GM23338 (cell line): ENCODE data around the gene ARHGEF40. TPM values are rescaled to one million over a fixed set of nuclear protein-coding genes. Genes with fewer than 3 reads are reported as not detected.

ENCODE experiments used
- ATAC-seq: fragments of 200-7000 bp; cut with Tn5 transposase; 3 replicates; pipeline ENCODE4 v1.9.1; 2020
- DNase-seq: peaks from one replicate; pipeline ENCODE4 v3.0.0-alpha.2; 2015; ENCODE audit warnings: low spot score
- H2AFZ ChIP-seq: fragments of 200-600 bp; sonication (generic); 2 replicates; pipeline ENCODE4 v1.8.0; 2016; ENCODE audit warnings: antibody characterized with exemption, mild to moderate bottlenecking, moderate library complexity
- H3F3A ChIP-seq: fragments of 200-600 bp; sonication (generic); replicated peaks from 2 replicates; pipeline ENCODE4 v1.8.0; 2017; ENCODE audit warnings: antibody characterized with exemption, mixed run types, low read depth
- H3K27ac ChIP-seq: fragments of 200-600 bp; sonication (generic); 2 replicates; pipeline ENCODE4 v1.6.1; 2016; ENCODE audit warnings: low read depth
- H3K27me3 ChIP-seq: fragments of 200-600 bp; sonication (generic); 2 replicates; pipeline ENCODE4 v1.8.0; 2016; ENCODE audit warnings: mild to moderate bottlenecking, mixed run types, moderate library complexity; ENCODE audit not compliant: insufficient read depth
- H3K36me3 ChIP-seq: fragments of 200-600 bp; sonication (generic); 2 replicates; pipeline ENCODE4 v1.8.0; 2016; ENCODE audit warnings: mild to moderate bottlenecking; ENCODE audit not compliant: insufficient read depth
- H3K4me1 ChIP-seq: fragments of 200-600 bp; sonication (generic); 2 replicates; pipeline ENCODE4 v1.8.0; 2016; ENCODE audit warnings: mild to moderate bottlenecking, moderate library complexity; ENCODE audit not compliant: insufficient read depth
- H3K4me2 ChIP-seq: fragments of 200-600 bp; sonication (generic); 2 replicates; pipeline ENCODE4 v1.7.1; 2017; ENCODE audit warnings: mixed run types
- H3K4me3 ChIP-seq: fragments of 200-600 bp; sonication (generic); 2 replicates; pipeline ENCODE4 v1.6.1; 2016; ENCODE audit warnings: mixed run types
- H3K79me2 ChIP-seq: fragments of 200-600 bp; sonication (generic); replicated peaks from 2 replicates; pipeline ENCODE4 v1.8.0; 2017; ENCODE audit warnings: mild to moderate bottlenecking; ENCODE audit not compliant: insufficient read depth
- H3K9me2 ChIP-seq: fragments of 200-600 bp; sonication (generic); 2 replicates; pipeline ENCODE4 v1.8.0; 2017; ENCODE audit not compliant: insufficient read depth
- H4K20me1 ChIP-seq: fragments of 200-600 bp; sonication (generic); replicated peaks from 2 replicates; pipeline ENCODE4 v1.8.0; 2017; ENCODE audit warnings: mild to moderate bottlenecking; ENCODE audit not compliant: insufficient read depth
- H3K27ac Mint-ChIP-seq: 2 replicates; pipeline ENCODE4 v1.8.0; 2020; ENCODE audit warnings: inconsistent platforms, mild to moderate bottlenecking, moderate library complexity, mixed read lengths
- H3K27me3 Mint-ChIP-seq: 3 replicates; pipeline ENCODE4 v1.8.0; 2022; ENCODE audit warnings: low read depth, mild to moderate bottlenecking, moderate library complexity, mixed read lengths, inconsistent platforms; ENCODE audit not compliant: insufficient read depth, poor library complexity
- H3K36me3 Mint-ChIP-seq: 3 replicates; pipeline ENCODE4 v1.8.0; 2021; ENCODE audit warnings: low read depth, mild to moderate bottlenecking, inconsistent platforms, moderate library complexity, mixed read lengths
- H3K4me1 Mint-ChIP-seq: 3 replicates; pipeline ENCODE4 v1.8.0; 2020; ENCODE audit warnings: mild to moderate bottlenecking, inconsistent platforms, mixed read lengths
- H3K4me3 Mint-ChIP-seq: 3 replicates; pipeline ENCODE4 v1.8.0; 2021; ENCODE audit warnings: moderate library complexity, mild to moderate bottlenecking, inconsistent platforms, mixed read lengths
- H3K9me3 Mint-ChIP-seq: 3 replicates; pipeline ENCODE4 v1.8.0; 2020; ENCODE audit warnings: moderate library complexity, mild to moderate bottlenecking, inconsistent platforms, mixed read lengths
- CREB1 ChIP-seq: fragments of 250-450 bp; sonication (Bioruptor Pico); IDR thresholded peaks from 2 replicates; pipeline ENCODE4 v1.5.0; 2020; ENCODE audit warnings: low read depth, mild to moderate bottlenecking, moderate library complexity
- EZH2 ChIP-seq: fragments of 200-600 bp; sonication (generic); IDR thresholded peaks from one replicate; pipeline ENCODE4 v1.8.0; 2017; ENCODE audit warnings: antibody characterized with exemption, mild to moderate bottlenecking, low read depth; ENCODE audit not compliant: unreplicated experiment
- EZH2phosphoT487 ChIP-seq: fragments of 200-600 bp; sonication (generic); IDR thresholded peaks from one replicate; pipeline ENCODE4 v1.8.1; 2018; ENCODE audit warnings: antibody characterized with exemption; ENCODE audit not compliant: unreplicated experiment
- JUNB ChIP-seq: IDR thresholded peaks from one replicate; pipeline ENCODE4 v1.6.1; 2016; ENCODE audit warnings: antibody characterized with exemption; ENCODE audit not compliant: unreplicated experiment
- POLR2AphosphoS5 ChIP-seq: IDR thresholded peaks from 2 replicates; pipeline ENCODE4 v1.6.1; 2016; ENCODE audit warnings: antibody characterized with exemption, low read depth
- STAT1 ChIP-seq: IDR thresholded peaks from one replicate; pipeline ENCODE4 v1.6.1; 2016; ENCODE audit warnings: antibody characterized with exemption; ENCODE audit not compliant: unreplicated experiment
- ZNF114 ChIP-seq: fragments of 250-450 bp; sonication (Bioruptor Pico); IDR thresholded peaks from 2 replicates; pipeline ENCODE4 v1.5.0; 2020; ENCODE audit warnings: mild to moderate bottlenecking, moderate library complexity
- ZNF331 ChIP-seq: fragments of 250-450 bp; sonication (Bioruptor Pico); IDR thresholded peaks from 2 replicates; pipeline ENCODE4 v1.5.0; 2020; ENCODE audit warnings: low read depth, mild to moderate bottlenecking, moderate library complexity
- polyA plus RNA-seq: library from polyadenylated mRNA; unstranded; fragments of >200 nt; fragmentation: Nextera tagmentation; extraction: Ambion mirVana; gene quantifications from 2 replicates; pipeline ENCODE4 v1.2.1, GENCODE V29; 2016
- total RNA-seq: library from RNA; depleted of rRNA; stranded (reverse); fragments of >200 nt; shearing (Covaris generic); gene quantifications from 2 replicates; pipeline ENCODE4 v1.2.3, GENCODE V29; 2014
- TF ChIP-seq, protein P1 (sequence below): fragments of 250-450 bp; sonication (Bioruptor Pico); IDR thresholded peaks from 2 replicates; pipeline ENCODE4 v1.5.0; 2020; ENCODE audit warnings: mild to moderate bottlenecking, moderate library complexity
- TF ChIP-seq, protein P2 (sequence below): IDR thresholded peaks from one replicate; pipeline ENCODE4 v1.6.1; 2018; ENCODE audit warnings: antibody characterized with exemption; ENCODE audit not compliant: unreplicated experiment
- TF ChIP-seq, protein P3 (sequence below): IDR thresholded peaks from 2 replicates; pipeline ENCODE4 v1.6.1; 2016; ENCODE audit warnings: antibody characterized with exemption
- TF ChIP-seq, protein P4 (sequence below), 2 experiments: fragments of 200-600 bp in 1 of 2; sonication (generic) in 1 of 2; conservative IDR thresholded peaks; 2 replicates each; pipeline versions ENCODE4 v1.5.1 to v1.6.1; 2016 to 2017; ENCODE audit warnings: antibody characterized with exemption in 2 of 2, low read depth in 2 of 2, mild to moderate bottlenecking in 2 of 2, moderate library complexity in 1 of 2

ARHGEF40 gene
- total and polyA plus RNA-seq, 2 experiments from 2014 or later: 17.7 to 44.6 TPM

DNA sequence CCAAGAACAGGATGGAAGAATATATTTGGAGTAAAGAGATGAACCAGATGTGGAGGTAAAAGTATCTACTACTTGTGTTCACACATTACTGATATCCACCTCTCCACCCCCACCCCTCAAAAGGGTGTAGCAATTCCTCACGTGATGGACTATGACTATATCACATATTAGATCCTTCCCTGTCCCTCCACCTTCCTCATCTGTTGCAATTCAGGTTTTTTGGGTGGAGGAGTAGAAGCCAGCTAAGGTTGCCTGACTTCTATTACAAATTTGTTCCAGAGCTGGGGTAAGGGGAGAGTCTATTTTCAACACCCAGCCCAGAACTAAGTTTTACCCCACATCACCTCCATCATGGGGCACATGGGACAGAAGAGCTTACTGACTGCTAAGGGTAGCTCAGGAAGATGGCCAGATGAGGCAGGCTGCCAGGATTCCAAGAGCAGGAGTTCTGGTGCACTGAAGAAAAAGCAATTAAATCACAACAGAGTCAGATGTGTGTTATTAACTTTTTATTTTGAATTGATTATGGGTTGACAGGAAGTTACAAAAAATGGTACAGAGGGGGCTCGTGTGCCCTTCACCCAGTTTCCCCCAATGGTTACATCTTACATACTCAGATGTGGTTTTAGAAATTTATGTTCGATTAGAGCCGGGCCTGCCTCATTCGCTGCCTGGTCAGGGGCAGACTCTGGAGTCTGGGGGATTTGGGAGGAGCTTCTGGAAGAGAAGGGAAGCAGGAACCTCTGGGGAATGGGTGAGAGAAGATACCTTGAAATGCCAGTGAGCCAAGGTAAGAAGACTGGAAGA lies 37.6 kb upstream of the ARHGEF40 start:
- Mint-ChIP-seq H3K36me3 (no peaks in the 10 kb centered on the region), H3K4me3 (no peak overlapping the region; the same call in 2 of the 3 replicates), H3K9me3 (no peaks in the 10 kb centered on the region), H3K4me1 (peaks cover under 1% of the 10 kb centered on the region; the same call in 2 of the 3 replicates), H3K27me3 (peaks cover 11% of the 10 kb centered on the region), H3K27ac (no peak overlapping the region)
- peaks cover 6% of the 10 kb centered on the region; the same call in 1 of the 2 replicates for H3K9me2 ChIP-seq
- H3K27me3 ChIP-seq: no peaks in the 10 kb centered on the region
- H3K79me2 ChIP-seq: no peaks in the 10 kb centered on the region
- DNase-seq (no peak), ATAC-seq (no peak)
- no peaks in the 10 kb centered on the region for H4K20me1 ChIP-seq
- H3K36me3 ChIP-seq: no peaks in the 10 kb centered on the region
- H3F3A ChIP-seq: no peaks in the 10 kb centered on the region
- H3K4me3 ChIP-seq: no peak overlapping the region
- no peak overlapping the region for H3K27ac ChIP-seq
- no peak overlapping the region for H2AFZ ChIP-seq
- H3K4me1 ChIP-seq: no peaks in the 10 kb centered on the region
- H3K4me2 ChIP-seq: no peak overlapping the region
- TF ChIP-seq, protein P1, sequence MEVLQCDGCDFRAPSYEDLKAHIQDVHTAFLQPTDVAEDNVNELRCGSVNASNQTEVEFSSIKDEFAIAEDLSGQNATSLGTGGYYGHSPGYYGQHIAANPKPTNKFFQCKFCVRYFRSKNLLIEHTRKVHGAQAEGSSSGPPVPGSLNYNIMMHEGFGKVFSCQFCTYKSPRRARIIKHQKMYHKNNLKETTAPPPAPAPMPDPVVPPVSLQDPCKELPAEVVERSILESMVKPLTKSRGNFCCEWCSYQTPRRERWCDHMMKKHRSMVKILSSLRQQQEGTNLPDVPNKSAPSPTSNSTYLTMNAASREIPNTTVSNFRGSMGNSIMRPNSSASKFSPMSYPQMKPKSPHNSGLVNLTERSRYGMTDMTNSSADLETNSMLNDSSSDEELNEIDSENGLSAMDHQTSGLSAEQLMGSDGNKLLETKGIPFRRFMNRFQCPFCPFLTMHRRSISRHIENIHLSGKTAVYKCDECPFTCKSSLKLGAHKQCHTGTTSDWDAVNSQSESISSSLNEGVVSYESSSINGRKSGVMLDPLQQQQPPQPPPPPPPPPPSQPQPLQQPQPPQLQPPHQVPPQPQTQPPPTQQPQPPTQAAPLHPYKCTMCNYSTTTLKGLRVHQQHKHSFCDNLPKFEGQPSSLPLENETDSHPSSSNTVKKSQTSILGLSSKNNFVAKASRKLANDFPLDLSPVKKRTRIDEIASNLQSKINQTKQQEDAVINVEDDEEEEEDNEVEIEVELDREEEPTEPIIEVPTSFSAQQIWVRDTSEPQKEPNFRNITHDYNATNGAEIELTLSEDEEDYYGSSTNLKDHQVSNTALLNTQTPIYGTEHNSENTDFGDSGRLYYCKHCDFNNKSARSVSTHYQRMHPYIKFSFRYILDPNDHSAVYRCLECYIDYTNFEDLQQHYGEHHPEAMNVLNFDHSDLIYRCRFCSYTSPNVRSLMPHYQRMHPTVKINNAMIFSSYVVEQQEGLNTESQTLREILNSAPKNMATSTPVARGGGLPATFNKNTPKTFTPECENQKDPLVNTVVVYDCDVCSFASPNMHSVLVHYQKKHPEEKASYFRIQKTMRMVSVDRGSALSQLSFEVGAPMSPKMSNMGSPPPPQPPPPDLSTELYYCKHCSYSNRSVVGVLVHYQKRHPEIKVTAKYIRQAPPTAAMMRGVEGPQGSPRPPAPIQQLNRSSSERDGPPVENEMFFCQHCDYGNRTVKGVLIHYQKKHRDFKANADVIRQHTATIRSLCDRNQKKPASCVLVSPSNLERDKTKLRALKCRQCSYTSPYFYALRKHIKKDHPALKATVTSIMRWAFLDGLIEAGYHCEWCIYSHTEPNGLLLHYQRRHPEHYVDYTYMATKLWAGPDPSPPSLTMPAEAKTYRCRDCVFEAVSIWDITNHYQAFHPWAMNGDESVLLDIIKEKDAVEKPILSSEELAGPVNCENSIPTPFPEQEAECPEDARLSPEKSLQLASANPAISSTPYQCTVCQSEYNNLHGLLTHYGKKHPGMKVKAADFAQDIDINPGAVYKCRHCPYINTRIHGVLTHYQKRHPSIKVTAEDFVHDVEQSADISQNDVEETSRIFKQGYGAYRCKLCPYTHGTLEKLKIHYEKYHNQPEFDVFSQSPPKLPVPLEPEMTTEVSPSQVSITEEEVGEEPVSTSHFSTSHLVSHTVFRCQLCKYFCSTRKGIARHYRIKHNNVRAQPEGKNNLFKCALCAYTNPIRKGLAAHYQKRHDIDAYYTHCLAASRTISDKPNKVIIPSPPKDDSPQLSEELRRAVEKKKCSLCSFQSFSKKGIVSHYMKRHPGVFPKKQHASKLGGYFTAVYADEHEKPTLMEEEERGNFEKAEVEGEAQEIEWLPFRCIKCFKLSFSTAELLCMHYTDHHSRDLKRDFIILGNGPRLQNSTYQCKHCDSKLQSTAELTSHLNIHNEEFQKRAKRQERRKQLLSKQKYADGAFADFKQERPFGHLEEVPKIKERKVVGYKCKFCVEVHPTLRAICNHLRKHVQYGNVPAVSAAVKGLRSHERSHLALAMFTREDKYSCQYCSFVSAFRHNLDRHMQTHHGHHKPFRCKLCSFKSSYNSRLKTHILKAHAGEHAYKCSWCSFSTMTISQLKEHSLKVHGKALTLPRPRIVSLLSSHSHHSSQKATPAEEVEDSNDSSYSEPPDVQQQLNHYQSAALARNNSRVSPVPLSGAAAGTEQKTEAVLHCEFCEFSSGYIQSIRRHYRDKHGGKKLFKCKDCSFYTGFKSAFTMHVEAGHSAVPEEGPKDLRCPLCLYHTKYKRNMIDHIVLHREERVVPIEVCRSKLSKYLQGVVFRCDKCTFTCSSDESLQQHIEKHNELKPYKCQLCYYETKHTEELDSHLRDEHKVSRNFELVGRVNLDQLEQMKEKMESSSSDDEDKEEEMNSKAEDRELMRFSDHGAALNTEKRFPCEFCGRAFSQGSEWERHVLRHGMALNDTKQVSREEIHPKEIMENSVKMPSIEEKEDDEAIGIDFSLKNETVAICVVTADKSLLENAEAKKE (CRISPR knock-in tag): no peak
- TF ChIP-seq EZH2 (no peak), ZNF114 (CRISPR knock-in tag) (no peak), EZH2phosphoT487 (no peak), CREB1 (no peak), JUNB (no peak), STAT1 (no peak), ZNF331 (CRISPR knock-in tag) (no peak), POLR2AphosphoS5 (no peak)
- TF ChIP-seq, protein P2, sequence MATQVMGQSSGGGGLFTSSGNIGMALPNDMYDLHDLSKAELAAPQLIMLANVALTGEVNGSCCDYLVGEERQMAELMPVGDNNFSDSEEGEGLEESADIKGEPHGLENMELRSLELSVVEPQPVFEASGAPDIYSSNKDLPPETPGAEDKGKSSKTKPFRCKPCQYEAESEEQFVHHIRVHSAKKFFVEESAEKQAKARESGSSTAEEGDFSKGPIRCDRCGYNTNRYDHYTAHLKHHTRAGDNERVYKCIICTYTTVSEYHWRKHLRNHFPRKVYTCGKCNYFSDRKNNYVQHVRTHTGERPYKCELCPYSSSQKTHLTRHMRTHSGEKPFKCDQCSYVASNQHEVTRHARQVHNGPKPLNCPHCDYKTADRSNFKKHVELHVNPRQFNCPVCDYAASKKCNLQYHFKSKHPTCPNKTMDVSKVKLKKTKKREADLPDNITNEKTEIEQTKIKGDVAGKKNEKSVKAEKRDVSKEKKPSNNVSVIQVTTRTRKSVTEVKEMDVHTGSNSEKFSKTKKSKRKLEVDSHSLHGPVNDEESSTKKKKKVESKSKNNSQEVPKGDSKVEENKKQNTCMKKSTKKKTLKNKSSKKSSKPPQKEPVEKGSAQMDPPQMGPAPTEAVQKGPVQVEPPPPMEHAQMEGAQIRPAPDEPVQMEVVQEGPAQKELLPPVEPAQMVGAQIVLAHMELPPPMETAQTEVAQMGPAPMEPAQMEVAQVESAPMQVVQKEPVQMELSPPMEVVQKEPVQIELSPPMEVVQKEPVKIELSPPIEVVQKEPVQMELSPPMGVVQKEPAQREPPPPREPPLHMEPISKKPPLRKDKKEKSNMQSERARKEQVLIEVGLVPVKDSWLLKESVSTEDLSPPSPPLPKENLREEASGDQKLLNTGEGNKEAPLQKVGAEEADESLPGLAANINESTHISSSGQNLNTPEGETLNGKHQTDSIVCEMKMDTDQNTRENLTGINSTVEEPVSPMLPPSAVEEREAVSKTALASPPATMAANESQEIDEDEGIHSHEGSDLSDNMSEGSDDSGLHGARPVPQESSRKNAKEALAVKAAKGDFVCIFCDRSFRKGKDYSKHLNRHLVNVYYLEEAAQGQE: no peak
- TF ChIP-seq, protein P3, sequence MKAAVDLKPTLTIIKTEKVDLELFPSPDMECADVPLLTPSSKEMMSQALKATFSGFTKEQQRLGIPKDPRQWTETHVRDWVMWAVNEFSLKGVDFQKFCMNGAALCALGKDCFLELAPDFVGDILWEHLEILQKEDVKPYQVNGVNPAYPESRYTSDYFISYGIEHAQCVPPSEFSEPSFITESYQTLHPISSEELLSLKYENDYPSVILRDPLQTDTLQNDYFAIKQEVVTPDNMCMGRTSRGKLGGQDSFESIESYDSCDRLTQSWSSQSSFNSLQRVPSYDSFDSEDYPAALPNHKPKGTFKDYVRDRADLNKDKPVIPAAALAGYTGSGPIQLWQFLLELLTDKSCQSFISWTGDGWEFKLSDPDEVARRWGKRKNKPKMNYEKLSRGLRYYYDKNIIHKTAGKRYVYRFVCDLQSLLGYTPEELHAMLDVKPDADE: no peak
- TF ChIP-seq, protein P4, sequence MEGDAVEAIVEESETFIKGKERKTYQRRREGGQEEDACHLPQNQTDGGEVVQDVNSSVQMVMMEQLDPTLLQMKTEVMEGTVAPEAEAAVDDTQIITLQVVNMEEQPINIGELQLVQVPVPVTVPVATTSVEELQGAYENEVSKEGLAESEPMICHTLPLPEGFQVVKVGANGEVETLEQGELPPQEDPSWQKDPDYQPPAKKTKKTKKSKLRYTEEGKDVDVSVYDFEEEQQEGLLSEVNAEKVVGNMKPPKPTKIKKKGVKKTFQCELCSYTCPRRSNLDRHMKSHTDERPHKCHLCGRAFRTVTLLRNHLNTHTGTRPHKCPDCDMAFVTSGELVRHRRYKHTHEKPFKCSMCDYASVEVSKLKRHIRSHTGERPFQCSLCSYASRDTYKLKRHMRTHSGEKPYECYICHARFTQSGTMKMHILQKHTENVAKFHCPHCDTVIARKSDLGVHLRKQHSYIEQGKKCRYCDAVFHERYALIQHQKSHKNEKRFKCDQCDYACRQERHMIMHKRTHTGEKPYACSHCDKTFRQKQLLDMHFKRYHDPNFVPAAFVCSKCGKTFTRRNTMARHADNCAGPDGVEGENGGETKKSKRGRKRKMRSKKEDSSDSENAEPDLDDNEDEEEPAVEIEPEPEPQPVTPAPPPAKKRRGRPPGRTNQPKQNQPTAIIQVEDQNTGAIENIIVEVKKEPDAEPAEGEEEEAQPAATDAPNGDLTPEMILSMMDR (conservative IDR thresholded peaks at IDR 0.05; ENCODE audit: low read depth in 2 of 2): no peak
